PFSK-1 (cell line): Measurements from ENCODE around the gene OR56B4. TPM values are rescaled to one million over a fixed set of nuclear protein-coding genes. Genes with fewer than 3 reads are reported as not detected.
"Not testable (repeated sequence)": the region's sequence is repeated elsewhere in the genome, so short reads cannot be mapped to it uniquely, and the experiment has no call there.

ENCODE experiments used
- FOXP2 ChIP-seq: optimal IDR thresholded peaks from 2 replicates; pipeline ENCODE3; 2011; ENCODE audit warnings: borderline replicate concordance, control low read depth, inconsistent platforms; ENCODE audit not compliant: insufficient read depth; ENCODE audit errors: extremely low read length, extremely low read depth
- POLR2AphosphoS5 ChIP-seq: IDR thresholded peaks from 2 replicates; pipeline ENCODE4 v1.6.1; 2012; ENCODE audit warnings: low read depth, mild to moderate bottlenecking, control low read depth, low read length, moderate library complexity
- SIN3A ChIP-seq: IDR thresholded peaks from 2 replicates; pipeline ENCODE4 v1.6.1; 2012; ENCODE audit warnings: mild to moderate bottlenecking, low read length, moderate library complexity, borderline replicate concordance; ENCODE audit not compliant: insufficient read depth
- TAF1 ChIP-seq: IDR thresholded peaks from 2 replicates; pipeline ENCODE4 v1.6.1; 2012; ENCODE audit warnings: low read length, control low read depth, borderline replicate concordance; ENCODE audit not compliant: insufficient read depth
- polyA plus RNA-seq: library from polyadenylated mRNA; unstranded; fragments of >200 nt; gene quantifications from one replicate; pipeline ENCODE4 v1.2.1, GENCODE V29; 2012; ENCODE audit warnings: low read depth, missing spikeins; ENCODE audit not compliant: insufficient read length
- TF ChIP-seq, protein P1 (sequence below), 2 experiments: IDR thresholded peaks; 2 replicates each; pipeline versions ENCODE4 v1.6.1 to v1.8.0; 2011 to 2012; ENCODE audit warnings: low read depth in 2 of 2, low read length in 2 of 2, control low read depth in 1 of 2, inconsistent platforms in 1 of 2, mild to moderate bottlenecking in 1 of 2, moderate library complexity in 1 of 2; ENCODE audit not compliant: insufficient read depth in 1 of 2

The OR56B4 gene, protein sequence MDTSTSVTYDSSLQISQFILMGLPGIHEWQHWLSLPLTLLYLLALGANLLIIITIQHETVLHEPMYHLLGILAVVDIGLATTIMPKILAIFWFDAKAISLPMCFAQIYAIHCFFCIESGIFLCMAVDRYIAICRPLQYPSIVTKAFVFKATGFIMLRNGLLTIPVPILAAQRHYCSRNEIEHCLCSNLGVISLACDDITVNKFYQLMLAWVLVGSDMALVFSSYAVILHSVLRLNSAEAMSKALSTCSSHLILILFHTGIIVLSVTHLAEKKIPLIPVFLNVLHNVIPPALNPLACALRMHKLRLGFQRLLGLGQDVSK
- polyA plus RNA-seq: not detected

DNA sequence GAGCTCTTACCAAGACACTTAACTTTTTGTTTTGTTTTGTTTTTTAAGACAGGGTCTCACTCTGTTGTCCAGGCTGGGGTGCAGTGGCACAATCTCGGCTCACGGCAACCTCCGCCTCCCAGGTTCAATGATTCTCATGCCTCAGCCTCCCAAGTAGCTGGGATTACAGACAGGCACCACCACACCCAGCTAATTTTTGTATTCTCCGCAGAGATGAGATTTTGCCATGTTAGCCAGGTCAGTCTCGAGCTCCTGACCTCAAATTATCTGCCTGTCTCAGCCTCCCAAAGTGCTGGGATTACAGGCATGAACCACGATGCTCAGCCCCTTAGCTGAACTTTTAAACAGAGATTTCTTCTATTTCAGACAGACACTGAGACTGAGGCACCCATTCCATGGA, at the start of gene OR56B4:
TSS of gene OR56B4 (plus strand) at position 301 of the 400 bp plus-strand sequence. CDS start at position 396, 95 bp downstream.
- not testable (repeated sequence) for TF ChIP-seq POLR2AphosphoS5, FOXP2, TAF1

DNA sequence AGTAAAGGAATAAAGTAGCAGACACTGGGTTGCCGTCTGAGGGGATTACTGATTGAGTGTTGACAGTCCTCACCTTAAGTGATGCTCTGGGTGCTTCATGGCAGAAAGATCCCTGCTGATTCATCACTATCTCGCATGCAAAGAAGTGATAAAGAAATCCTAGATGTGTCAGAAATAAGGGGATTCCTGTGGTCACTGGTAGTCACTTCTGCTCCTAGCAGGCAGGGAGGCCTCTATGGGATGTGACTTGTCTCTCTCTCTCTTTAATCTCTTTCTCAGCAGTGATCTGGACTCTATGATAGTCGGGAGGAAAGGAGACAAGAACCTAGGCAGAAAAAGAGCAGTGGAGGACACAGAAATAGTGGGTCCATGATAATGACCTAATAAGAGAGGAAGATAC, 46.0 kb upstream of the OR56B4 start:
- TF ChIP-seq TAF1 (no peak), FOXP2 (no peak), SIN3A (no peak), POLR2AphosphoS5 (no peak)
- TF ChIP-seq, protein P1, sequence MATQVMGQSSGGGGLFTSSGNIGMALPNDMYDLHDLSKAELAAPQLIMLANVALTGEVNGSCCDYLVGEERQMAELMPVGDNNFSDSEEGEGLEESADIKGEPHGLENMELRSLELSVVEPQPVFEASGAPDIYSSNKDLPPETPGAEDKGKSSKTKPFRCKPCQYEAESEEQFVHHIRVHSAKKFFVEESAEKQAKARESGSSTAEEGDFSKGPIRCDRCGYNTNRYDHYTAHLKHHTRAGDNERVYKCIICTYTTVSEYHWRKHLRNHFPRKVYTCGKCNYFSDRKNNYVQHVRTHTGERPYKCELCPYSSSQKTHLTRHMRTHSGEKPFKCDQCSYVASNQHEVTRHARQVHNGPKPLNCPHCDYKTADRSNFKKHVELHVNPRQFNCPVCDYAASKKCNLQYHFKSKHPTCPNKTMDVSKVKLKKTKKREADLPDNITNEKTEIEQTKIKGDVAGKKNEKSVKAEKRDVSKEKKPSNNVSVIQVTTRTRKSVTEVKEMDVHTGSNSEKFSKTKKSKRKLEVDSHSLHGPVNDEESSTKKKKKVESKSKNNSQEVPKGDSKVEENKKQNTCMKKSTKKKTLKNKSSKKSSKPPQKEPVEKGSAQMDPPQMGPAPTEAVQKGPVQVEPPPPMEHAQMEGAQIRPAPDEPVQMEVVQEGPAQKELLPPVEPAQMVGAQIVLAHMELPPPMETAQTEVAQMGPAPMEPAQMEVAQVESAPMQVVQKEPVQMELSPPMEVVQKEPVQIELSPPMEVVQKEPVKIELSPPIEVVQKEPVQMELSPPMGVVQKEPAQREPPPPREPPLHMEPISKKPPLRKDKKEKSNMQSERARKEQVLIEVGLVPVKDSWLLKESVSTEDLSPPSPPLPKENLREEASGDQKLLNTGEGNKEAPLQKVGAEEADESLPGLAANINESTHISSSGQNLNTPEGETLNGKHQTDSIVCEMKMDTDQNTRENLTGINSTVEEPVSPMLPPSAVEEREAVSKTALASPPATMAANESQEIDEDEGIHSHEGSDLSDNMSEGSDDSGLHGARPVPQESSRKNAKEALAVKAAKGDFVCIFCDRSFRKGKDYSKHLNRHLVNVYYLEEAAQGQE (IDR thresholded peaks at IDR 0.05; ENCODE audit: insufficient read depth in 1 of 2, low read depth in 2 of 2, low read length in 2 of 2): no peak

DNA sequence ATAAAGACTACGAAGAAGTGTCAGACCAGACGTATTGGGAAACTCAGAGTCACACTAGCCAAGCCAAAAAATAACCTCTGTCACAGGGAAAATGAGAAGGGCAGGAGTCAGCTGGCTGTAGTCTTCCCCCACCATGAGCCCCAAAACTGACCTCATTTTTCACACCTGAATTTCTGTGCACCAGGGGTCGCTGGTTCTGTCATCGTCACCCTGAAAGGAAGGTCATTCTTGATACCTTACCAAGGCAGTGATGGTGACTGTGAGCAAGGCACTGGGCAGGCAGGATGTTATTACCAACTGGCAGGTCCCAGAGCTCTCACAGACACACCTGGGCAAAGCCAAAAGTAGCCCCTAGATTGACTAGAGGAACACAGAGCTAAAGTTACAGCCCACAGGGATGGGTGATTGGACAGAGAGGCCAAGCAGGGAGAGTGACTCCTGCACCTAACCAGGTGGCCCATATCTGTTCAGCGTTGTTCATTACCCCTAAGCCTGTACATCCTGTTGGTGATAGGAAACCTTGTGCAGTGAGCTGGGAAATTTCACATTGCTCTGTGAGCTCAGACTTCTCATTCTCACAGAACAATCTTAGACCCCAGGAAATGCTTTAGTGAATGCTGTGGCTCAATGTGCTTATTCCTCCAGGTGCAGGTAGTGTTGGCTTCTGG, 44.7 kb upstream of the OR56B4 start:
- no peak for TF ChIP-seq POLR2AphosphoS5
- no peak for TF ChIP-seq SIN3A
- TF ChIP-seq FOXP2: no peak
- TF ChIP-seq TAF1: no peak
- TF ChIP-seq, protein P1 (IDR thresholded peaks at IDR 0.05; ENCODE audit: insufficient read depth in 1 of 2, low read depth in 2 of 2, low read length in 2 of 2): no peak

DNA sequence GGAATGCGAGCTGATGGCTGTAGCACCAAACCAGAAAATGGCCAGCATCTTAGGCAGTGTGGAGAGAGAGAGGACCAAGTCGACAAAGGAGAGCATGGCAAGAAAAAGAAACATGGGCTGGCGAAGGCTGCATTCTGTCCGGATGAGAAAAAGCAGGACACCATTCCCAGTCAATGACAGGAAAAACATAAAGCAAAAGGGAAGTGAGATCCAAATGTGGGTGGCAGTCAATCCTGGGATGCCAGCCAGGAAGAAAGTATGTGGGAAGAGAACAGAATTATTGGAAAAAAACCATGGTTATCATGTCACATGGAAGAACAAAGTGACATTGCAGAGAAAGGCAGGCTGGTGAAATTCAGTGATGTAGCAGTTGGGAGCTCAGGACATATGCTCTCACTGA, 40.0 kb upstream of the OR56B4 start:
- TF ChIP-seq POLR2AphosphoS5 (no peak), FOXP2 (no peak), TAF1 (no peak), SIN3A (no peak)
- TF ChIP-seq, protein P1 (IDR thresholded peaks at IDR 0.05; ENCODE audit: insufficient read depth in 1 of 2, low read depth in 2 of 2, low read length in 2 of 2): no peak

DNA sequence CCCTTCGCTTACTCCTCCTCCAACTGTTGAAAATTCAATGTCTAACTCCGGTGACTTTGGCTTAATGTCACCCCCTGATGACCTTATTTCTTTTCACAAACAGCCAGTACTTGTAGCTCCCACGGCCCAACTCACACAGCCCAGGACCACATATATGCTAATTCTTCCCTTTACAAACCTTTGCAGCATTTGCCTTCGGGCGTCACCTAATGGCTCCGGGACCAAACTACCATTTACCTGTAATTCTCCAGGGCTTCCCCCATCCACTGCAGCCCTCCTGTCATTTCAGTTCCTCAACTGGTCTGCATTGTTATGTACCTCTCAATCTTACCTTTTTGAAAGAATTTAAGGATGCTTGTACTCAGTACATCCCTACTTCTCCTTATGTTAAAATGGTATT, 29.8 kb upstream of the OR56B4 start:
- TF ChIP-seq TAF1 (no peak), FOXP2 (no peak)

DNA sequence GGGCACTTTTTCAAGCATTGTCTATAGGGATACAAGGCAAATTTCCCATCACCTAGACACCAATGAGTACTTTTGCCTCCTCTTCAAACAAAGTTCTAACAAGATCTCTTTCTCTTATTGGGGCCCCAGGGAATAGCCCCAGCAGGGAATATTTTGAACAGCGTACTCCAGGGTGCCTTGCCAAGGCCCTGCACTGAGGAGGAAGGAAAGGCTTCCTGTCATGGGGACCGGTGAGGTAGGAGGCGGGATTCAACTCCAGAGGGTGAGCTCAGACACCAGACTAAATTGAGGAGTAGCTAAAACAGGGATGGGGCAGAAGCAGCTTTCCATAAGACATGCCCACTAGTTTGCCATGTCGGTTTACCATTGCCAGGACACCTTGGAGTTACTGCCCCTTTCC, 28.0 kb upstream of the OR56B4 start:
- TF ChIP-seq TAF1 (no peak), FOXP2 (no peak), SIN3A (no peak), POLR2AphosphoS5 (no peak)
- TF ChIP-seq, protein P1 (IDR thresholded peaks at IDR 0.05; ENCODE audit: insufficient read depth in 1 of 2, low read depth in 2 of 2, low read length in 2 of 2): no peak
